ENCODE data around the gene STEAP4. TPM values are rescaled to one million over a fixed set of nuclear protein-coding genes. Genes with fewer than 3 reads are reported as not detected.

The STEAP4 gene
- total RNA-seq, 2 donors from 2014 or later = 39.6 to 40.1 TPM

DNA sequence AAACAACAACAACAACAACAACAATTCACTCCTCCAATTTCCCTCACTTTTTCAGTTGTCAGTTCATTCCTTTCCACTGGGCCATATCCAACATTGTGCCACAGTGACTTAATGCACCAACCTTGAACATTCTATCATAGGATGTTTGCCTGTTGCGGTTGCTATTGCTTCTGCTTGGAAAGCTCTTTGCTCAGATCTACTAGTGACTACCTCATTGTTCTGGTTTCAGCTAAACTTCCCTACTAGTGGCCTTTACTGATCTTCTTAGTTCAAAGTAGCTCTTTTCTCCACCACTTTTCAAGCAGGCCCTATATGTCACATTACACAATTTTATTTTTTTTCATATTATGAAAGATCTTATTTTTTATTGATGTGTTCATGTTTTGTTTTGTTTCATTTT, 9.8 kb upstream of the STEAP4 start:
- TF ChIP-seq POLR2A (IDR thresholded peaks at IDR 0.05) (no peak), POLR2AphosphoS5 (IDR thresholded peaks at IDR 0.05) (no peak)
- TF ChIP-seq, protein P1, sequence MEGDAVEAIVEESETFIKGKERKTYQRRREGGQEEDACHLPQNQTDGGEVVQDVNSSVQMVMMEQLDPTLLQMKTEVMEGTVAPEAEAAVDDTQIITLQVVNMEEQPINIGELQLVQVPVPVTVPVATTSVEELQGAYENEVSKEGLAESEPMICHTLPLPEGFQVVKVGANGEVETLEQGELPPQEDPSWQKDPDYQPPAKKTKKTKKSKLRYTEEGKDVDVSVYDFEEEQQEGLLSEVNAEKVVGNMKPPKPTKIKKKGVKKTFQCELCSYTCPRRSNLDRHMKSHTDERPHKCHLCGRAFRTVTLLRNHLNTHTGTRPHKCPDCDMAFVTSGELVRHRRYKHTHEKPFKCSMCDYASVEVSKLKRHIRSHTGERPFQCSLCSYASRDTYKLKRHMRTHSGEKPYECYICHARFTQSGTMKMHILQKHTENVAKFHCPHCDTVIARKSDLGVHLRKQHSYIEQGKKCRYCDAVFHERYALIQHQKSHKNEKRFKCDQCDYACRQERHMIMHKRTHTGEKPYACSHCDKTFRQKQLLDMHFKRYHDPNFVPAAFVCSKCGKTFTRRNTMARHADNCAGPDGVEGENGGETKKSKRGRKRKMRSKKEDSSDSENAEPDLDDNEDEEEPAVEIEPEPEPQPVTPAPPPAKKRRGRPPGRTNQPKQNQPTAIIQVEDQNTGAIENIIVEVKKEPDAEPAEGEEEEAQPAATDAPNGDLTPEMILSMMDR (IDR thresholded peaks at IDR 0.05) = no peak
- Histone ChIP-seq H3K9me3 (no peaks in the 10 kb centered on the region), H3K36me3 (no peaks in the 10 kb centered on the region), H3K27ac (no peak overlapping the region), H3K27me3 (replicated peaks; ENCODE audit: insufficient read depth) (no peaks in the 10 kb centered on the region), H3K4me1 (replicated peaks) (no peaks in the 10 kb centered on the region), H3K4me3 (no peak overlapping the region)
- WGBS = 93% methylated on average over 1 of the region's 1 CpG
- no peak for DNase-seq (ENCODE audit: low spot score)
- intact Hi-C loops (cut with DNase I) = no loop called here

DNA sequence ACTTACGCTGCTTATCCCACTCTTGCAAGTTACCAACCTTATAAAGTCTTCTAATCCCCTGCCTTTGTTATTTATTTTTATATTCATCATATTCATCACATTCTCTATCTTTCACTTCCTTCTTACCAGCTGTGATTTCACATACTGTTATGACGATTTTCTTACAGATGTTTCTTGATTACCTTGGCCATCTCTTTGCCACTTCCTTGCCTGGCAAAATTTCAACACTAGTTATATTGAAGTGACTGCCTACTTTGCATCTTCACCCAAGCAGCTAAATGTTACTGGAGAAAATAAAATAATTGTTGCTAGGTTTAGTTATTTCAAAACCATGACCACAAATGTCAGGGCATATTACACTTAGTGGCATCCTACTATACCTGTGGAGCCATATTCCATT, 8.8 kb upstream of the STEAP4 start:
- 85% methylated on average over 2 of the region's 2 CpGs for WGBS
- Histone ChIP-seq H3K36me3 (no peaks in the 10 kb centered on the region), H3K4me1 (replicated peaks) (no peaks in the 10 kb centered on the region), H3K9me3 (no peaks in the 10 kb centered on the region), H3K27ac (no peak overlapping the region), H3K4me3 (no peak overlapping the region), H3K27me3 (replicated peaks; ENCODE audit: insufficient read depth) (no peaks in the 10 kb centered on the region)
- intact Hi-C loops (cut with DNase I) = no loop called here
- DNase-seq (ENCODE audit: low spot score) = no peak
- TF ChIP-seq POLR2A (IDR thresholded peaks at IDR 0.05) (no peak), POLR2AphosphoS5 (IDR thresholded peaks at IDR 0.05) (no peak)
- TF ChIP-seq, protein P1 (IDR thresholded peaks at IDR 0.05) = no peak

DNA sequence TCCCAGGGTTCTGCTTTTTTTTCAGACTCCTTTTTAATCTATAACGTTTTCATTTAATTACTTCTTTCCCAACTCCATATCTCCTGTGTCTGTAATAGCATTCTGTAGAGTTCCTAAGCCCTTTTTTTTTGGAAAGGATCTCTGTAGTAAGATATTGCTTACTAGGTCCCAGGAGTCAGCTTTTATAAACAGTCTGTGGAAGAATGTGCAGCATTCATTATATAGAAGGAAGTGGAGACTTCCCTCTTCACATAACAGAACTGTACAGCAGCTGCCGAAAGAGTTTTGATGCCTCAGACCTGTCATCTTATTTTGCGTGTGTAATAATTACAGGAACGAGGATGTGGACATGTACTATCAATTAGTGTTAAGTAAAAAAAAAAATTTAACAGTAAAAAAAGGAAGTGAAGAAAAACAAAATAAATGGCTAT, 7.4 kb upstream of the STEAP4 start:
- H3K36me3 ChIP-seq = no peaks in the 10 kb centered on the region
- intact Hi-C loops (cut with DNase I) = no loop called here
- no peaks in the 10 kb centered on the region for H3K4me1 ChIP-seq (replicated peaks)
- 53% methylated on average over 4 of the region's 4 CpGs for WGBS
- H3K27me3 ChIP-seq (replicated peaks; ENCODE audit: insufficient read depth) = no peaks in the 10 kb centered on the region
- no peak for DNase-seq (ENCODE audit: low spot score)
- no peak overlapping the region for H3K4me3 ChIP-seq
- no peak overlapping the region for H3K27ac ChIP-seq
- H3K9me3 ChIP-seq = no peaks in the 10 kb centered on the region
- TF ChIP-seq POLR2A (IDR thresholded peaks at IDR 0.05) (no peak), POLR2AphosphoS5 (IDR thresholded peaks at IDR 0.05) (no peak)
- TF ChIP-seq, protein P1 (IDR thresholded peaks at IDR 0.05) = no peak

DNA sequence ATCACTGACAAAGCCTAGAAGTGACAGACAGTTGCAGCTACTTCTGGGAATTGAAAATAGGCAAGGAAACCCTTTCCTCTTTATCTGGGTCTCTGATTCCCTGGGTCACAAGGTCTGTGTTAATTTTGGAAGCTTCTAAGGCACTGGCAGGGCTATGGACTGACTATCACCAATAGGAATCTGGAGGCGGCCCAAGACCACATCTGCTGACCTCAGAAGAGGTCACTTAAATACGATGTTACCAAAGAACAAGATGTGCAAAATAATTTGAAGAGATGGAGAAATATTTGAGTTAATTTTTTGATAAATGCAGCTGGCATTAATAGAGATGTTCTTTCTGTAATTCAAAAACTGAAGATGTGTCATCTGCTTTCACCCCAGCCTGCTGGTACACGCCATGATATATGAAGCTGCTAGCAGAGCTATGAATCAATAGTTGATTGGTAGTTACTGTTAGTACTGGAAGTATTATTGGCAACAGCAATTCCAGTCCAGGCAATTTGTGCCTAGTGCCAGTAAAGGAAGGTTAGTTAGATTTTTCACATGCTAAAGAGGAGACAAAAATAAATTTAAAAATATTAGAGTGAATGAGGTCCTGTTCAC, 5.5 kb upstream of the STEAP4 start:
- WGBS = 62% methylated on average over 3 of the region's 3 CpGs
- Histone ChIP-seq H3K4me1 (replicated peaks) (no peaks in the 10 kb centered on the region), H3K27ac (no peak overlapping the region)

DNA sequence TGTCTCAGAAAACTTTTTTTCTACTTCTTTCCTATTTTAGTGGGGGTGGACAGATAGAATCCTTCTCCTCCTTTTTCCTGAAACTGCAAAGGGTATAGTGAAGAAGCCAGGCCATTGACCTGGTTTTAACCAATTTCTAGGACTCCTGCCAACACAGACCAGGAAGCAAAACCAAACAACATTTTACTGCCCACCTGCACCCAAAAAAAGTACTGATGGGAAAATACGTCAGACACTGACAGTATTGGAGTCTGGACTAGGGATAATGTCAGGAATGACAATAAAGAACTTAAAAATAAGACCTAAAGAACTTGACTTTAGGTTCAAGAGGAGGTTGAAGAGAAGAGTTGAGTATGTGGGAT, 5.0 kb upstream of the STEAP4 start:
- intact Hi-C loops (cut with DNase I) = no loop called here
- no peaks in the 10 kb centered on the region for H3K9me3 ChIP-seq
- TF ChIP-seq, protein P1 (IDR thresholded peaks at IDR 0.05) = no peak
- TF ChIP-seq POLR2AphosphoS5 (IDR thresholded peaks at IDR 0.05) = no peak
- peak overlapping the region in 1 of 2 donors; percentile 0 for H3K27ac ChIP-seq
- H3K36me3 ChIP-seq = no peaks in the 10 kb centered on the region
- H3K4me3 ChIP-seq = no peak overlapping the region
- 39% methylated on average over 1 of the region's 1 CpG for WGBS
- no peaks in the 10 kb centered on the region for H3K4me1 ChIP-seq (replicated peaks)
- no peak for DNase-seq (ENCODE audit: low spot score)
- no peaks in the 10 kb centered on the region for H3K27me3 ChIP-seq (replicated peaks; ENCODE audit: insufficient read depth)

More for the DNA sequence above, 5.5 kb upstream of the STEAP4 start:
- Histone ChIP-seq H3K9me3 (no peaks in the 10 kb centered on the region), H3K4me3 (no peak overlapping the region), H3K27me3 (replicated peaks; ENCODE audit: insufficient read depth) (no peaks in the 10 kb centered on the region), H3K36me3 (no peaks in the 10 kb centered on the region)
- intact Hi-C loops (cut with DNase I) = no loop called here
- TF ChIP-seq POLR2A (IDR thresholded peaks at IDR 0.05) (no peak), POLR2AphosphoS5 (IDR thresholded peaks at IDR 0.05) (no peak)
- no peak for DNase-seq (ENCODE audit: low spot score)

Data from prostate gland (tissue), 2 donors.